SKM-1 treated with dmso at 0.1 percent for 144 hours (cell line): ENCODE measurements around the gene FBRS.
"Not testable (repeated sequence)": the region's sequence is repeated elsewhere in the genome, so short reads cannot be mapped to it uniquely, and the experiment has no call there.

Experiments used
- DNase-seq: peaks from one replicate; lab custom pipeline; 2025; ENCODE audit not compliant: unreplicated experiment; lab: John Stamatoyannopoulos, UW

FBRS gene

DNA sequence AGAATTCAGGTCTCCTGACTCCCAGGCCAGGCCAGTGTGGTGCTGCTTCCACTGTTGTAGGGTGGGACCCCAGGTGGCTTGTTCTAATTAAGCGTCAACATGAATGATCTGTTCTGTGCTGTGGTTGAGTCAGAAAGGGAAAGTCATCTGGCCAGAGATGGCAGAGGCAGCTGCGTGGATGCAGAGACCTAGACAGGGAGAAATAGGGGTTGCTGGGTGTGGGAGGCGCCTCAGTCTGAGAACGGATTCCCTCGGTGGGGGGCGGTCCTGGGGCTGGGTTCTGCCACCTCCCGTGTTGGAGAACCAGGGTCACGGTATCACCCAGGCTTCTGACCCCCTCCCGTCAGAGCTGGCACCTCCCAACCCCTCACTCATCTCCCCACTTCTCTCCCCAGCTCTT is 5.6 kb downstream of the FBRS start:
- no peak for DNase-seq

DNA sequence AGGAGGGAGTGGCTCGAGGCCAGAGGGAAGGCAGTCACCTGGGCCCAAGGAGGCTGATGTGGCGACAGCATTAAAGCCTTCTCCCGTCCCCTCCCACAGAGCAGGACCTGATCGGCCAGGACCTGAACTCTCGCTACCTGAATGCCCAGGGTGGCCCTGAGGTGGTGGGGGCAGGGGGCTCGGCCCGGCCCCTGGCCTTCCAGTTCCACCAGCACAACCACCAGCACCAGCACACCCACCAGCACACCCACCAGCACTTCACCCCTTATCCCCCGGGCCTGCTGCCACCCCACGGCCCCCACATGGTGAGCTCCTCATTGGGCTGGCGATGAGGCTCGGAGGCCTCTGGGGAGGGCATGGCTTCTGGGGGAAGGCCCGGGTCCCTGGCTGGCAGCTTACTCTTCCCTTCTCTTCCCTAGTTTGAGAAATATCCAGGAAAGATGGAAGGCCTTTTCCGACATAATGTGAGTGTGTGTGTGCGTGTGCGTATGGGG is 6.4 kb downstream of the FBRS start:
- no peak for DNase-seq

DNA sequence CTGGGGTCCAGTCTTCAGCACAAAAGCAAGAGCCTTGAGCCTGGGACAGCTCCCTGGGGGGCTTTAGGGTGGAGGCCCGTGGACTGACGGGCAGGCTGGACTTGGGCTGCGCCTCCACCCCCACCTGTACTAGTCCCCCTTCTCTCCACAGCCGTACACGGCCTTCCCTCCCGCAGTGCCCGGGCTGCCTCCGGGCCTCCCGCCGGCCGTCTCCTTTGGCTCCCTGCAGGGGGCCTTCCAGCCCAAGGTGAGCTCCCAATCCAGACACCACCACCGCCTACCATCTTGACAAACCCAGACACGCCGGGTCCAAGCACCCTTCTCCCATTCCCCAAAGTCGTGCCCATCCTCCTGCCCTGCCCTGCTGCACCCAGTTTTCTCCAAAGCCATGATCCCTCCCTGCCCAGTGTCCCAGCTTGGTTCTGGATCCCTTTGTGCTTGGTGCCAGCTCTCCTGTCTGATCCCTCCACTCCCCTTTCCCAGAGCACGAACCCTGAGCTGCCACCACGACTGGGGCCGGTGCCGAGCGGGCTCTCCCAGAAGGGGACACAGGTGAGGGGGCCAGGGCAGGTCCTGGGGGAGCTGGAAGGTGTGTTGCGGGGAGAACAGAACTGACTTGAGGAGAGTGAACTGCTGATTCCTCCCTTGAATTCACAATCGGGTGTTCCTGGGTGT is 7.1 kb downstream of the FBRS start:
- DNase-seq: no peak

DNA sequence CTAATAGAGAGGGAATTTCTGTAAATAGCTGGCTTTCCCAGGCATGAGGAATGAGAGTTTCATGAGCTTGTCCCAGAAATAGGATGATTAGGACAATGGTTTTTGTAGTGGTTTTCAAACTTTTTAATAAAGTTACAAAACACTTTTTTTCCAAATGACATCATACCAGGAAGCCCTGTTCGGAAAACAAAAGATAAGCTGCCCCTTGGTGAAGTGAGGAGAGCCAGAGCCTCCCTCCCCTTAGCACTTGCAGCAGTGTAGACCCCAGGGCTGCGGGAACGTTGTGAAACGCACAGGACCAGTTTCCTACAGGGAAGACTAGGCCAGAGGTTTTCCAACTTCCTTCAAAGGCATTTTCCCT is 7.6 kb downstream of the FBRS start:
- DNase-seq: no peak

DNA sequence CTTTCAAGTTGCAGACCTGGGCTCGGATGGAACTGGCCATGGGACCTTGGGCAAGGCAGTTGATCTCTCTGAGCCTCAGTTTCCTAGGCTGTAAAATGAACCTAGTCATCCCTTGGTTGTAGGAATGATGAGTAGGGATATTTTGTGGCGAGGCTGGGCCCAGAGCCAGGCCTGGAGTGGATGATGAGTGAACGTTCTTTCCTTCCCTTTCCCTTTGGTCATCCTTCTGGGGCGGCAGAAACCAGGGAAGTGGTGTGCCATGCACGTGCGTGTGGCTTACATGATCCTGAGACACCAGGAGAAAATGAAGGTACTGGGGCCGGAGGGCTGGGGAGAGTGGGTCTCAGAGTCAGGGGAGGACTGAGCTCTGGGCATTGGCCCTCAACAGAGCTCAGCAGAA is 8.4 kb downstream of the FBRS start:
- no peak for DNase-seq

DNA sequence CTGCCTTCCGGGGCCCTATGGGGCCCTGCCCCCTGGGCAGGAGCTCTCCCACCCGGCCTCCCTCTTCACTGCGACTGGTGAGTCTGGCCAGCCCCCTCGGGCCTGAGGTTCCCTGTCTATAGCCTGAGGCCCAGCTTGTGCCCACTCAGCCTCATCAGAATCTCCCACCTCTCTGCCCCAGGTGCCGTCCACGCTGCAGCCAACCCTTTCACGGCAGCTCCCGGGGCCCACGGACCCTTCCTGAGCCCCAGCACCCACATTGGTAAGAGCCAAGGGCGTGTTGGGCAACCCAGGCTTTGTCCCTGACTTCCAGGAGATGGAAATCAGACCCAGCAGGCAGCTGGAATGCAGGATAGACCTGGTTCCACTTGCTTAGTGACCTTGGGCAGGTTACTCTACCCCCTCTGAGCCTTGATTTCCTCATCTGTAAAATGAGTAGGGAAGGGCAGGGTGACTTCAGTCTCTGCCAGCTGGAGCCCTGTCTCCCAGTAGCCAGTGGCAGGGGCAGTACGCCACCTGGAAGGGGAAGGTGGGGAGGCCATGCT is 9.2 kb downstream of the FBRS start:
- no peak for DNase-seq

DNA sequence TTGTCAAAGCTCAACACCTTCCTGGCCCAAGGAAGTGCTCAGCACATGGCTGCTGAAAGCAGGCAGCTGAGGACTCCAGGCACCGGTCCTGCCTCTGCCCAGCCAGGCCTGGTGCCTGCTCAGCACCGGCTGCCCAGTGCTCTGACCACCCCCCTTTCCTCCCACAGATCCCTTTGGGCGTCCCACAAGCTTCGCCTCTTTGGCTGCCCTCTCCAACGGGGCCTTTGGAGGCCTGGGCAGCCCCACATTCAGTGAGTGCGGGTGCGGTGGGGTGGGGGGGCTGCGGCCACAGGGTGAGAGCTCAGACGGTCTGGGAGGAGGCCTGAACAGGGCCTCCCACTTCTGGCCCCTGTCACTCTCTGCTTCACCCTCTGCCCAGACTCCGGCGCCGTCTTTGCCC is 10.2 kb downstream of the FBRS start:
- DNase-seq: no peak

DNA sequence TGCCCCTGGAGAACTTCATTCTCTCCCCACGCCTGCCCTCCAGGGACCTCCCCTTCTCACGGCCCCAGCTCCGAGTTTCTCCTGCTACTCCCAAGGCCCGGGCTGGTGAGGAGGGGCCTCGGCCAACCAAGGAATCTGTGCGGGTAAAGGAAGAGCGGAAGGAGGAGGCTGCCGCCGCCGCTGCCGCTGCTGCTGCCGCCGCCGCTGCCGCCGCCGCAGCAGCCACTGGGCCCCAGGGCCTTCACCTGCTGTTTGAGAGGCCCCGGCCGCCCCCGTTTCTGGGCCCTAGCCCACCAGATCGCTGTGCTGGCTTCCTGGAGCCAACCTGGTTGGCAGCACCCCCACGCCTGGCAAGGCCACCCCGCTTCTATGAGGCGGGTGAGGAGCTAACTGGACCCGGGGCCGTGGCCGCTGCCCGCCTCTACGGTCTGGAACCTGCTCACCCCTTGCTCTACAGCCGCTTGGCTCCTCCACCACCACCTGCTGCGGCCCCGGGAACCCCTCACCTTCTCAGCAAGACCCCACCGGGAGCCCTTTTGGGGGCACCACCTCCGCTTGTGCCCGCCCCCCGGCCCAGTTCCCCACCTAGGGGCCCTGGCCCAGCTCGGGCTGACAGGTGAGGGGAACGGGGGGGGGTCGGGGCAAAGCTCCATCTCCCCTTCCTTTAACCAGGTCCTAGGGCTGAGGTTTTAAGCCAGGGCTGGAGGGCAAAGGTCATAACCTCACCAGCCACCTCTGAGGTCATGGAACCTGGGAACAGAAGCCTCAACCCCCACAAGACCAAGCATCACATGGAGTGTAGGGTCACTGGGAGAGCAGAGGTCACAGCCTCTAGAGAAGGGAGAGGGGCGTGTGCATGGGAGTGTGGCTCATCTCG is 11.0 kb downstream of the FBRS start:
- no peak for DNase-seq

DNA sequence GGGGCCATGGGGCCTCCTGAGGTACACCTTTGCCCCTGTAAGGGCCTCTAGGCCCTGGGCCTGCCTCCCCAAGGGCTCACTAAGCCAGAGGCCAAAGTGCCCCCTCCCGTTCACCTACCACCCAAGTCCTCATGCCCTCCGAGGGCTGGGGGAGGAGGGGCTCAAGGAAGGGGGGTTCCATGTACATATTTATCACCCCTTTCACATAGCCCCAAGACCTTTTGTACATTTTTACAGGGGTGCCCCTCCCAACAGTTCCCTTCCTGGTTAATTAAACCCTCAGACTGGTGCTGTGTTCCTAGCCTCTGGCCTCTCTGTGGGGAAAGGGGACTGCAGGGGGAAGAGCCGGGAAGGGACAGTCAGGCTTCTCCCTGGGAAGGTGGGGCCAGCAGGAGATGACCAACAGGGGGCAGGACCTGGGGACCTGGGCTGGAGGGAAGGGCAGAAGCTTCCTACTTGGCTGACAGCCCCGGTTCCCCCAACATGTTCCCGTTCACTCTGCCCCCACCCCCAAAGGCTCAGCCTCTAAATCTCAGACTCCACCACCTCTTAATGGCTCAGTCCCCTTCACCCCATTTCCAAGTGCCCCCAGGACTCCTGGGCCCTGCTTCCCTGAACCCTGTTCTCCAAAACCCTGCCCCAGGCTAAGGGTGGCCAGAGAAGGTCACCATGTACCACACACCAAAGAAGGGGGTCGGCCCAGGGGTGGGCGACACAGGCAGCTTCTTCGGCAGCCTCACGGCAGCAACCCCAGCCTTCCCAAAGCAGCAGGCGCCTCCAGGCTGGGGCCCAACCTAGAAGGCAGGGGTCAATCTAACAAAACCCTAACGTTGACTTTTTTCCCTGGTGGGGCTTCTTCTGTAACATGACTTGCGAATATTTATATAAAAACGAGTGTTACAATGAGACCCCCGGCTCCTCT is 11.9 kb downstream of the FBRS start:
- DNase-seq: no peak

DNA sequence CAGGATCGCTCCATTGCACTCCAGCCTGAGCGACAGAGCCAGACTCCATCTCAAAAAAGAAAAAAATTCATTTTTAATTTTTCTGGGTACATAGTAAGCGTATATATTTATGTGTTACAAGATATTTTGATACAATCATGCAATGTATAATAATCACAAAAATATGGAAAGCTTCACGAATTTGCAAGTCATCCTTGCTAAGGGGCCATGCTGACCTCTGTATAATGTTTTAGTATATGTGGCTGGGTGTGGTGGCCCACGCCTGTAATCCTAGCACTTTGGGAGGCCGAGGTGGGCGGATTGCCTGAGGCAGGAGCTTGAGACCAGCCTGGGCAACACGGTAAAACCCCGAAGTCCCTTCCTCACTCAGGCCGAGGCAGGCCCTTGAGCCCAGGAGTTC is 16.9 kb downstream of the FBRS start:
- DNase-seq: no peak

DNA sequence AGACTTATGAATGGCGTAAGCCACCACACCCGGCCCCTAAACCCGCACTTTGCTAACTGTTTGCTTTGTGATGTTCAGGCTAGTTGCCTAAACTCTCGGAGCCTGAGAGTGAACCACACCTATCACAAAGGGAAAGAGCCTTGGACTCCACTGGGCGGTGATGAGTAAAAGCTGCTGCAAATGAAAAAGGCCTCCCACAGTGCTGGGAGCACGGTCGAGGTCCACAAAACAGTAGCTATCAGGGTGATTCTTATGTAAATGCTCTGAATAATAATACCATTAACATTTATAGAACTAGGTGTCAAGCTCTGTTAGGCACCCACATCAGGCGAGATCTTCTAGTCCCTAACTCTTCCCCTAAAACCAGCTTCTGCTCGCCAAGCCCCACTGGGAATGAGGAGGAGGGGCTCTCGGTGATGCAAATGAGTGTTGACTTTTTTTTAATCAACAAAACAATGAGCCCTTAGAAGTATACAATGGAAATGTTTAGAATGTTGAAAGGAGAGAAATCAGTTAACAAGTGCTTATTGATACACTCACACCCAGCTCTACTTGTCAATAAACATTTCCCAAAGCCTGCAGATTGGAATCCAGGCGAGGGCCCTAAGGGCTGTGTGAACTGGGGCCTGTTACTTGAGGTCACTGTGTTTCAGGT is 19.8 kb downstream of the FBRS start:
- no peak for DNase-seq

DNA sequence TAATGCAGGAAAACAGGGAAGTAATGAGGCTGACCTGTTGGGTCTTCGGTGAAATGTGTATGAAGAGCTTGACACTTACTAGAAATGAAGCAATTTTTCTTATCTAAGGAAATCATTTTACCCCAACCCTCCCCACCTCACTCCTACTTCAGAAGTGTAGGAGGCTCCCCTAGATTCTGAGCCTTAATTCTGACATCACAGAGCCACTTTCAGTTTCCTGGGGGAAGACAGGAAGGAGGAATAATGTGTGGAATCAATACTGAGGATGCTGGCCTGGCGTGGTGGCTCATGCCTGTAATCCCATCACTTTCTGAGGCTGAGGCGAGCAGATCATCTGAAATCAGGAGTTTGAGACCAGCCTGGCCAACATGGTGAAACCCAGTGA is 20.3 kb downstream of the FBRS start:
- DNase-seq: no peak

DNA sequence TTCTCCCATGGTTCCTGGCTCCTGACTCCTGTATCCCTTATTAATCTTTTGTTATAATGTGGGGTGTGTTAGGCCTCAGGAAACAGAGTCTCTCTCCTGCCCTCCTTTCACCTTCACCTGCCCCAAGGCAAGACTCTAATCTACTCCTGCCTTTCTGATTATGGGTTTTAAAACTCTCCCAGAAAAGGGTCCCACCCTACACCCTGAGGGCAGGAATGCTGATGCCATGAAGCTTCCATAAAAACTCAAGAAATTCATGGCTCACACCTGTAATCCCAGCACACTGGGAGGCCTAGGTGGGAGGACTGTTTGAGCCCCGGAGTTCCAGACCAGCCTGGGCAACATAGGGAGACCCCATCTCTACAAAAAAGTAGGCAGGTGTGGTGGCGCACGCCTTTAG is 22.1 kb downstream of the FBRS start:
- DNase-seq: no peak

DNA sequence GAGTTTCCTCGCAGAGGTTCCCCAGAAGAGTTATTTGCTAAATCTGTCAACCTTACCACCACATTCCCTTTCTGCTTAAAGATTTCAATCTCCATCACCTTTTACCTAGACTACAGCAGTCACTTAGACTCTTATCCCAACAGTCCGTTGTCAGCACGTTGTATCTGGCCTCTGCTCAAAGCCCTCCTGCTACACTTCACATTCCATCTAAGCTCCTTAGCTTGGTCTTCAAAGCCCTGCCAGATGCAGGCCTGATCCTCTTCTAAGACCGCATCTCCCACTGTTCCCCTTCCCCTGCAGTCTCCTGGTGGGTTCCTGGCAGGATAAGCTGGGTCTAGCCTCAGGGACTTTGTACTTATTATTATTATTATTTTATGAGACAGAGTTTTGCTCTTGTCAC is 30.5 kb downstream of the FBRS start:
- no peak for DNase-seq

DNA sequence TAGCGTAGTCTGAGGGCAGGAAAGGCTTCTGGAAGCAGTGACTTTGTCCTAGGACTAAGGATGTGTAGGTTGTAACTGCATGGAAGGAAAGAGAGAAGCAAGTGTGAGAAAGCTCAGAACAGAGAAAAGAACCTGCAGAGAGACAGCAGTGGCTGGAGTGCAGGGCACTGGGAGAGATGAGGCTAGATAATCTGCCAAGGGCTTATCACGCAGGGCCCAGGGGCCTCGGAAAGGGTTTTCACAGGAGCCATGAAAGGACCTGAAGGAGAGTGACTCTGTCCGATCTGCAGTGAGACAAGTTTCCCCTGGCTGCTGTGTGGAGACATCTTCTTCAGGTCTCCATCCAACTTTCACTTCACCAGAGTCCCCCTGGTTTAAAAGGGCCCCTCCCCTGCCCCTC is 33.7 kb downstream of the FBRS start:
- no peak for DNase-seq

DNA sequence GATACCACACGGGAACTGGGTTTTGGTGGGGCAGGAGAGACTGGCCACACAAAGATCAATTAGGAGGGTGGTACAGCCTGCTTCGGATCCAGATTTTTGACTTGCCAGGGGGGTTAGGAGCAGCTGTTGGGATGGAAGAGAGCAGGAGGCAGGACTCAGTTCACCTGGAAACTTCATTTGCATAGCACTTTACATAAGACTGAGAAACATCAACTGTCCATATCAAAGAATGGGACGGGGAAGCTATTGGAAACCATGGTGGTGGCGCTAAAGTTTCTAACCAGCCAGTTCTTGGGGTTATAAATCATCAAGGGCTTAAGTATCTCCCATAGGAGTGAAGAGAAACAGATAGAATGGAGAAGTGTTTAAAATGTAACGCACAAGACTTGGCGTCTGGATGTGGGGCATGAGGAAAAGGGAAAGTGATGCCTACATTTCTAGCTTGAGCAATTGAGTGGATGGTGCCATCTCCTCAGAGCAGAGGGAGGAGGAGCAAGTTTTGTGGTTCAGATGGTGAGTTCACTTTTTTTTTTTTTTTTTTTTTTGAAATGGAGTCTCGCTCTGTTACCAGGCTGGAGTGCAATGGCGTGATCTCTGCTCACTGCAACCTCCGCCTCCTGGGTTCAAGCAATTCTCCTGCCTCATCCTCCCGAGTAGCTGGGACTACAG is 34.3 kb downstream of the FBRS start:
- no peak for DNase-seq

DNA sequence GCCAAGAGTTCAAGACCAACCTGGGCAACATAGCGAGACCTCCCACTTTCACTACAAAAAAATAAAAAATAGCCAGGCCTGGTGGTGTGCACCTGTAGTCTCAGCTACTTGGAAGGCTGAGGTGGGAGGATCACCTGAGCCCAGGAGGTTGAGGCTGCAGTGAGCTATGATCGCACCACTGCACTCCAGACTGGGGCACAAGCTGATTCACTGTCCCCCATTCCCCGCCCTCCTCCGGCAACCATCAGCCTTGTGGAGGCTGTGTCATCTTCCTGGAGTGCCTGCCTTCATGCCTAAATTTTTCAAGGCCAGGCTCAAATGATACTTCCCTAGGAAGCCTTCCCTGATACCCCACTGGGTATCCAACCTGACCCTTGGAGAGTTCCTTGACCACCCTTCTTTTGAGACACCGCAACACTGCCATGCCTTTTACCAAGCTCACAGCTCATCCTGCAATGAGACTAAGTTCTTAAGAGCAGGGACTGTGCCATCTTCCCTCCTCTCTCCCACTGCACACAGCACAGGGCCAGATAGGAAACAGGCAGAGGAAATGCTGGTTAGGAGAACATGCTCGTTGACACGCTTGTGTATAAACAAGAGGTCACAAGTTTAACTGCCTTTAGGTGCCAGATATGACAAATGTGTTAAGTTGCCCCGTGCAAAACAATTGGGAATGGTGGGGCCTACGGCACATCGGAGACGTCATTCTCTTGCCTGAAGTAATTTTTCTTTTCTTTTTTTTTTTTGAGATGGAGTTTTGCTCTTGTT is 36.9 kb downstream of the FBRS start:
- no peak for DNase-seq

DNA sequence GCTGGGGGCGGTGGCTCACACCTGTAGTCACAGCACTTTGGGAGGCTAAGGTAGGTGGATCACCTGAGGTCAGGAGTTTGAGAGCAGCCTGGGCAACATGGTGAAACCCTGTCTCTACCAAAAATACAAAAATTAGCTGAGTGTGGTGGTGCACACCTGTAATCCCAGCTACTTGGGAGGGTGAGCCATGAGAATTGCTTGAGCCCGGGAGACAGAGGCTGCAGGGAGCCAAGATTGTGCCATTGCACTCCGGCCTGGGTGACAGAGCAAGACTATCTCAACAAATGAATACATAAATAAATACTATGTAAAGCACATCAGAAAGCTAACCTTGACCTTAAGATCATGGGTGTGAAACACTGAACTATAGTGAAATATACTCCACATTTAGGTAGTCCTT is 38.4 kb downstream of the FBRS start:
- not testable (repeated sequence) for DNase-seq
